Cardiac muscle cell (in vitro differentiated cells and primary cell): Measurements from ENCODE around the gene SERF2. TPM values are rescaled to one million over a fixed set of nuclear protein-coding genes. Genes with fewer than 3 reads are reported as not detected.
"Not testable (repeated sequence)": the region's sequence is repeated elsewhere in the genome, so short reads cannot be mapped to it uniquely, and the experiment has no call there.

Experiments used
- DNase-seq, 2 donors: peaks; one replicate each; pipeline versions ENCODE4 v3.0.0 to v3.0.0-alpha.2; 2010 to 2017; ENCODE audit warnings: low read depth in 1 of 2, low spot score in 1 of 2
- H3K27ac ChIP-seq: fragments of 200-600 bp; sonication (generic); 2 replicates; pipeline ENCODE4 v1.5.1; 2016
- H3K27me3 ChIP-seq: fragments of 200-600 bp; sonication (generic); 2 replicates; pipeline ENCODE4 v1.6.0; 2016; ENCODE audit warnings: control low read depth
- H3K36me3 ChIP-seq: fragments of 200-600 bp; sonication (generic); 2 replicates; pipeline ENCODE4 v1.5.1; 2016; ENCODE audit warnings: control low read depth
- H3K4me1 ChIP-seq: fragments of 200-600 bp; sonication (generic); 2 replicates; pipeline ENCODE4 v1.8.1; 2017; ENCODE audit warnings: low read depth, mild to moderate bottlenecking, mixed run types
- H3K4me3 ChIP-seq: fragments of 200-600 bp; sonication (generic); 2 replicates; pipeline ENCODE4 v1.5.1; 2016; ENCODE audit warnings: mild to moderate bottlenecking
- H3K9me3 ChIP-seq: fragments of 200-600 bp; sonication (generic); 2 replicates; pipeline ENCODE4 v1.5.1; 2017; ENCODE audit warnings: low read depth, mild to moderate bottlenecking, control low read depth
- CTCF ChIP-seq: IDR thresholded peaks from 2 replicates; pipeline ENCODE4 v1.5.1; 2012; ENCODE audit warnings: low read depth, mild to moderate bottlenecking, low read length
- polyA plus RNA-seq: library from polyadenylated mRNA; unstranded; fragments of >200 nt; fragmentation: Nextera tagmentation; extraction: Ambion mirVana; gene quantifications from 2 replicates; pipeline ENCODE4 v1.2.1, GENCODE V29; 2016
- total RNA-seq: library from RNA; depleted of rRNA; stranded (reverse); fragments of >200 nt; gene quantifications from 2 replicates; pipeline ENCODE4 v1.2.3, GENCODE V29; 2016

SERF2 gene
- total RNA-seq: 865 and 1,079 TPM in 2 replicates
- 1,545 and 1,638 TPM in 2 replicates for polyA plus RNA-seq

GRCh38 chr15:43791993-43792760 is at the start of gene SERF2:
SERF2 (plus strand) TSS chr15:43792320; CDS start chr15:43792377, 57 bp downstream.
- peak; percentile 99 to 100 for DNase-seq
- no peaks in the 10 kb centered on the region for H3K9me3 ChIP-seq
- TF ChIP-seq CTCF: no peak
- H3K36me3 ChIP-seq: peaks cover 11% of the 10 kb centered on the region
- peak within 1 kb of the TSS; percentile 93 for H3K4me3 ChIP-seq
- H3K27me3 ChIP-seq: no peaks in the 10 kb centered on the region
- peak within 1 kb of the TSS; percentile 98 for H3K27ac ChIP-seq
- H3K4me1 ChIP-seq: peaks cover 22% of the 10 kb centered on the region

GRCh38 chr15:43746245-43746902 is 45.7 kb upstream of the SERF2 start, which contains the start of gene PDIA3:
PDIA3 (plus strand) TSS chr15:43746438; CDS start chr15:43746540, 102 bp downstream.
- H3K27me3 ChIP-seq, H3K36me3 ChIP-seq, H3K4me1 ChIP-seq, H3K9me3 ChIP-seq: not testable (repeated sequence)
- peak within 1 kb of the TSS; percentile 63 for H3K4me3 ChIP-seq
- peak within 1 kb of the TSS; percentile 96 for H3K27ac ChIP-seq
- peak; percentile 93 to 95 for DNase-seq
- peak; percentile 14 for TF ChIP-seq CTCF

- H3K4me3 ChIP-seq: peak overlapping the region; percentile 63
- H3K9me3 ChIP-seq: not testable (repeated sequence)
- peak; percentile 8 to 35 for DNase-seq
Observed at GRCh38 chr15:43746903-43747309, 45.2 kb upstream of the SERF2 start.

GRCh38 chr15:43748376-43748775 is 43.7 kb upstream of the SERF2 start:
- Histone ChIP-seq H3K4me3 (no peak overlapping the region), H3K27me3 (no peaks in the 10 kb centered on the region), H3K27ac (no peak overlapping the region), H3K4me1 (peaks cover 6% of the 10 kb centered on the region), H3K36me3 (peaks cover 19% of the 10 kb centered on the region), H3K9me3 (no peaks in the 10 kb centered on the region)
- TF ChIP-seq CTCF: no peak
- peak in 1 of 2 donors; percentile 25 for DNase-seq

More at GRCh38 chr15:43746903-43747309, 45.2 kb upstream of the SERF2 start:
- H3K27me3 ChIP-seq, H3K4me1 ChIP-seq, H3K36me3 ChIP-seq: not testable (repeated sequence)
- H3K27ac ChIP-seq: peak overlapping the region; percentile 96

- DNase-seq: peak in 1 of 2 donors; percentile 10
- H3K27ac ChIP-seq: no peak overlapping the region
- H3K36me3 ChIP-seq: peaks cover 25% of the 10 kb centered on the region
- H3K27me3 ChIP-seq: no peaks in the 10 kb centered on the region
- H3K9me3 ChIP-seq: no peaks in the 10 kb centered on the region
- no peak overlapping the region for H3K4me3 ChIP-seq
- TF ChIP-seq CTCF: no peak
- H3K4me1 ChIP-seq: peaks cover 6% of the 10 kb centered on the region
Observed at GRCh38 chr15:43749690-43750345, 42.3 kb upstream of the SERF2 start.
